ENCODE data around the gene WDR18. TPM values are rescaled to one million over a fixed set of nuclear protein-coding genes. Genes with fewer than 3 reads are reported as not detected.

WDR18 gene
- total and polyA plus RNA-seq, 4 donors = 15.5 to 68.8 (median 18.5) TPM

- intact Hi-C loops (cut with DNase I) = loop anchor here (5.0 kb wide), 1 partner anchor 57 kb away; the partner anchor contains the start of gene POLR2E (in 2 of the 2)
- peaks cover 0 to 6% of the 10 kb centered on the region in 2 donors for H3K36me3 ChIP-seq (ENCODE audit: control insufficient read depth in 1 of 2, insufficient read depth in 2 of 2, low read length in 1 of 2)
- WGBS, 2 donors = 1% methylated on average over 52 to 56 of the region's 56 CpGs
Measured at GRCh38 chr19:1039646-1040475, 55.7 kb downstream of the WDR18 start, which contains the start of gene ABCA7. TSS of gene ABCA7 (plus strand) at chr19:1040107. CDS start at chr19:1041362, 1,255 bp downstream.

DNA sequence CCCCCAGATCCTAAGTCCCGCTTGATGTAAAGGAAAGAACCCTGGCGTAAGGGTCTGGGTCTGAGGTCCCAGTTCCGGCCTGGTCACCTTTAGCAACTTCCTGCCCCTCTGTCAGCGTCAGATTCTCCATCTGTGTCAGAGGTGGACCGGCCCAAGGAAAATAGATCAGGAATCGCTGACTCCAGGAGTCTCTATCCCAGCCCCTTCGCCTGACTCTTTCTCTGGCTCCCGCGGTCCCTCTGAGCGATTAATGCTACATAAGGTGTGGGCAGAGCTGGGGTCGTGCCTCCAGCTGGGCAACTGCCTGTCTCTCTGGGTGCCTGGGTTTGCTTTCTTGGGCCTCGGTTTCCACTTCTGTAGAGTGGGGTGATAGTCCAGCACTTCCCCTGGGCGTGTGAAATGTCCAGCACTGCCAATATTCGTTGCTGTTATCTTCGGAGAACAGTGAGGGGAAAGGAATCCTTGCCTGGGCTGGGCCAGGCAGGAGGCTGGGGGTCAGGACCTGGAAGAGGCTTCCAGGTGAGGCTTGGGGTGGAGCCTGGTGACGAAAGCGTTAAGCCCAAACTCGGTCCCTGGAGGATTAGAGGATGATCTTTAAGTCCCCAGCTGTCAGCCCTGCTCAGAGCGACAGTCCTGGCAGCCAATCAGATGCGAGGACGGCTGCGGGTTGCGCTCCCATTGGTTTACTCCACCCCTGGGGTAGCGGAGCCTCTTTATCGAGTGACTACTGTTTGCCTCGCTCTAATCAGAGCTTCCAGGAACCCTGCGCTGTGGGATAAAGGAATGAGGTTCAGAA lies 56.5 kb downstream of the WDR18 start:
- 2 to 3% methylated on average over 27 of the region's 27 CpGs for WGBS, 2 donors
- intact Hi-C loops (cut with DNase I) = loop anchor here (5.0 kb wide), 1 partner anchor 57 kb away; the partner anchor contains the start of gene POLR2E (in 2 of the 2)
- peaks cover 0 to 6% of the 10 kb centered on the region in 2 donors for H3K36me3 ChIP-seq (ENCODE audit: control insufficient read depth in 1 of 2, insufficient read depth in 2 of 2, low read length in 1 of 2)
- peak overlapping the region in 1 of 2 donors; percentile 27 for H3K4me3 ChIP-seq (ENCODE audit: low read length in 2 of 2)
- H3K4me1 ChIP-seq (ENCODE audit: control insufficient read depth in 1 of 2, insufficient read depth in 2 of 2, low read length in 2 of 2) = no peaks in the 10 kb centered on the region
- DNase-seq (peak; percentile 92 to 93), ATAC-seq (ENCODE audit: low FRiP score) (peak; percentile 62)
- H3K9me3 ChIP-seq (ENCODE audit: control insufficient read depth, low read length) = no peaks in the 10 kb centered on the region
- H3K27ac ChIP-seq (ENCODE audit: low read depth in 1 of 2, low read length in 2 of 2) = no peak overlapping the region
- H3K27me3 ChIP-seq (ENCODE audit: control insufficient read depth in 1 of 2, insufficient read depth in 2 of 2, low read length in 1 of 2) = no peaks in the 10 kb centered on the region

More at GRCh38 chr19:1039646-1040475, 55.7 kb downstream of the WDR18 start, which contains the start of gene ABCA7:
- Histone ChIP-seq H3K27me3 (ENCODE audit: control insufficient read depth in 1 of 2, insufficient read depth in 2 of 2, low read length in 1 of 2) (no peaks in the 10 kb centered on the region), H3K4me3 (ENCODE audit: low read length in 2 of 2) (peak within 1 kb of the TSS in 1 of 2 donors; percentile 27), H3K4me1 (ENCODE audit: control insufficient read depth in 1 of 2, insufficient read depth in 2 of 2, low read length in 2 of 2) (no peaks in the 10 kb centered on the region), H3K27ac (ENCODE audit: low read depth in 1 of 2, low read length in 2 of 2) (no peak within 1 kb of the TSS), H3K9me3 (ENCODE audit: control insufficient read depth, low read length) (no peaks in the 10 kb centered on the region)
- DNase-seq (peak; percentile 98 to 99), ATAC-seq (ENCODE audit: low FRiP score) (peak; percentile 94)

DNA sequence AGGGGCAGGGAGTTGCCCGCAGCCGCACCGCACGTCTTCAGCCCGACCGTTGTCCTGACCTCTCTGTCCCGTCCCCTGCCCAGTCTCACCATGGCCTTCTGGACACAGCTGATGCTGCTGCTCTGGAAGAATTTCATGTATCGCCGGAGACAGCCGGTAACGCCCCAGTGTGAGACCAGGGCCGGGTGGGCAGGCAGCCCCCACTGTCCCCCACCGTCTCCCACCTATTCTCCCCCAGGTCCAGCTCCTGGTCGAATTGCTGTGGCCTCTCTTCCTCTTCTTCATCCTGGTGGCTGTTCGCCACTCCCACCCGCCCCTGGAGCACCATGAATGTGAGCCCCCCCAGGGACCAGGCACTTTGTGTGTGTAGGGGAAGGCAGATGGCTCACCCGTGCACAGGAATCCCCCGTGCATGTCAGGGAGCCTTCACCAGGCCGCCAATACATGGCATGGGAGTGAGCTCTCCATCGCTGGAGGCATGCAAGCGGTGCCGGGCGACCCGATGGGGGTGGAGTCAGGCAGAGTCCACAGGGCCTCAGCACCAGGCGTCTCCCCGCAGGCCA lies 57.2 kb downstream of the WDR18 start:
- no peaks in the 10 kb centered on the region for H3K27me3 ChIP-seq (ENCODE audit: control insufficient read depth in 1 of 2, insufficient read depth in 2 of 2, low read length in 1 of 2)
- H3K27ac ChIP-seq (ENCODE audit: low read depth in 1 of 2, low read length in 2 of 2) = no peak overlapping the region
- WGBS, 2 donors = 36% methylated on average over 26 of the region's 26 CpGs
- DNase-seq (no peak), ATAC-seq (ENCODE audit: low FRiP score) (no peak)
- no peaks in the 10 kb centered on the region for H3K9me3 ChIP-seq (ENCODE audit: control insufficient read depth, low read length)
- intact Hi-C loops (cut with DNase I) = loop anchor here (5.0 kb wide), 1 partner anchor 56 kb away; the partner anchor contains the start of gene POLR2E (in 2 of the 2)
- H3K36me3 ChIP-seq (ENCODE audit: control insufficient read depth in 1 of 2, insufficient read depth in 2 of 2, low read length in 1 of 2) = peaks cover 0 to 2% of the 10 kb centered on the region in 2 donors
- H3K4me3 ChIP-seq (ENCODE audit: low read length in 2 of 2) = no peak overlapping the region
- no peaks in the 10 kb centered on the region for H3K4me1 ChIP-seq (ENCODE audit: control insufficient read depth in 1 of 2, insufficient read depth in 2 of 2, low read length in 2 of 2)

GRCh38 chr19:1041835-1042685 lies 57.9 kb downstream of the WDR18 start:
- Histone ChIP-seq H3K27me3 (ENCODE audit: control insufficient read depth in 1 of 2, insufficient read depth in 2 of 2, low read length in 1 of 2) (no peaks in the 10 kb centered on the region), H3K4me3 (ENCODE audit: low read length in 2 of 2) (no peak overlapping the region), H3K4me1 (ENCODE audit: control insufficient read depth in 1 of 2, insufficient read depth in 2 of 2, low read length in 2 of 2) (no peaks in the 10 kb centered on the region), H3K27ac (ENCODE audit: low read depth in 1 of 2, low read length in 2 of 2) (no peak overlapping the region), H3K36me3 (ENCODE audit: control insufficient read depth in 1 of 2, insufficient read depth in 2 of 2, low read length in 1 of 2) (no peaks in the 10 kb centered on the region), H3K9me3 (ENCODE audit: control insufficient read depth, low read length) (no peaks in the 10 kb centered on the region)
- DNase-seq (no peak), ATAC-seq (ENCODE audit: low FRiP score) (no peak)
- intact Hi-C loops (cut with DNase I) = loop anchor here (5.0 kb wide), 1 partner anchor 55 kb away; the partner anchor contains the start of gene POLR2E (in 2 of the 2)
- 66 to 74% methylated on average over 38 to 43 of the region's 43 CpGs for WGBS, 2 donors

DNA sequence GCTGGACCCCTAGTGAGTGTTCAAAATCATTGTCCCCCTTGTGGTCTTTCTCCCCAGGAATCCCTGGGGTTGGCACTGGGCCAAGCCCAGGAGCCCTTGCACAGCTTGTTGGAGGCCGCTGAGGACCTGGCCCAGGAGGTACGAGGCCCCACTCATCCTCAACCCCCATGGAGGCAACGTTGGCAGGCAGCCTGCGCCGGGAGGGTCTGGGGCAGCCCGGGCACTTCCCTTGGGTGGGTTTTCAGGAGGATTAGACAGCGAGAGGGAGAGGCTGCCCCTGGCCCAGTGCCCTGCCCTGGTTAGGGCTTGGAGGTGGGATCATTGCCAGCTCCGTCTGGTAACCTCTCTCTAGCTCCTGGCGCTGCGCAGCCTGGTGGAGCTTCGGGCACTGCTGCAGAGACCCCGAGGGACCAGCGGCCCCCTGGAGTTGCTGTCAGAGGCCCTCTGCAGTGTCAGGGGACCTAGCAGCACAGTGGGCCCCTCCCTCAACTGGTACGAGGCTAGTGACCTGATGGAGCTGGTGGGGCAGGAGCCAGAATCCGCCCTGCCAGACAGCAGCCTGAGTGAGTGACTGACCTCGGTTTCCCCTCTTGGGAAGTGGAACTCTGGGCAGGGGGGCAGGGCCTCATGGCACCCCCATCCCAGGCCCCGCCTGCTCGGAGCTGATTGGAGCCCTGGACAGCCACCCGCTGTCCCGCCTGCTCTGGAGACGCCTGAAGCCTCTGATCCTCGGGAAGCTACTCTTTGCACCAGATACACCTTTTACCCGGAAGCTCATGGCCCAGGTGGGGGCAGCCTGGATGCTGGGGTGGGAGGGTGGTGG lies 58.8 kb downstream of the WDR18 start:
- Histone ChIP-seq H3K27ac (ENCODE audit: low read depth in 1 of 2, low read length in 2 of 2) (no peak overlapping the region), H3K27me3 (ENCODE audit: control insufficient read depth in 1 of 2, insufficient read depth in 2 of 2, low read length in 1 of 2) (no peaks in the 10 kb centered on the region)
- WGBS, 2 donors = 43 to 52% methylated on average over 23 of the region's 23 CpGs

More for the DNA sequence above, 58.8 kb downstream of the WDR18 start:
- intact Hi-C loops (cut with DNase I) = loop anchor here (5.0 kb wide), 1 partner anchor 54 kb away; the partner anchor contains the start of gene POLR2E (in 2 of the 2)
- ATAC-seq (ENCODE audit: low FRiP score) (no peak), DNase-seq (peak in 1 of 2 donors; percentile 58)
- Histone ChIP-seq H3K4me3 (ENCODE audit: low read length in 2 of 2) (no peak overlapping the region), H3K4me1 (ENCODE audit: control insufficient read depth in 1 of 2, insufficient read depth in 2 of 2, low read length in 2 of 2) (no peaks in the 10 kb centered on the region), H3K9me3 (ENCODE audit: control insufficient read depth, low read length) (no peaks in the 10 kb centered on the region), H3K36me3 (ENCODE audit: control insufficient read depth in 1 of 2, insufficient read depth in 2 of 2, low read length in 1 of 2) (no peaks in the 10 kb centered on the region)

Other genes with a start within 250 kb of the WDR18 start
- under 1 TPM in 1 of 2 donors, not detected in 1; 0.12 TPM for gene MISP, start 233.2 kb upstream of the WDR18 start, total RNA-seq
- gene MISP, start 233.2 kb upstream of the WDR18 start, polyA plus RNA-seq = 10 to 100 TPM in 1 of 2 donors, 1 to 10 TPM in 1; 1.0 to 53.3 TPM
- 100 to 1,000 TPM; 192 to 218 TPM for gene PTBP1, start 186.9 kb upstream of the WDR18 start, total RNA-seq
- 10 to 100 TPM; 46.7 to 90.4 TPM for gene PTBP1, start 186.9 kb upstream of the WDR18 start, polyA plus RNA-seq
- gene PLPPR3, start 162.4 kb upstream of the WDR18 start, total RNA-seq = not detected
- gene PLPPR3, start 162.4 kb upstream of the WDR18 start, polyA plus RNA-seq = not detected
- under 1 TPM in 1 of 2 donors, not detected in 1; 0.72 TPM for gene AZU1, start 156.5 kb upstream of the WDR18 start, total RNA-seq
- gene AZU1, start 156.5 kb upstream of the WDR18 start, polyA plus RNA-seq = under 1 TPM in 1 of 2 donors, not detected in 1; 0.49 TPM
- gene PRTN3, start 143.3 kb upstream of the WDR18 start, total RNA-seq = not detected
- not detected for gene PRTN3, start 143.3 kb upstream of the WDR18 start, polyA plus RNA-seq
- 1 to 10 TPM in 1 of 2 donors, not detected in 1; 2.0 TPM for gene ELANE, start 132.0 kb upstream of the WDR18 start, total RNA-seq
- not detected for gene ELANE, start 132.0 kb upstream of the WDR18 start, polyA plus RNA-seq
- 100 to 1,000 TPM; 104 to 354 TPM for gene CFD, start 124.7 kb upstream of the WDR18 start, total RNA-seq
- 10 to 100 TPM in 1 of 2 donors, 1 to 10 TPM in 1; 3.3 to 23.9 TPM for gene CFD, start 124.7 kb upstream of the WDR18 start, polyA plus RNA-seq
- 10 to 100 TPM; 31.5 to 36.5 TPM for gene MED16, start 91.2 kb upstream of the WDR18 start, total RNA-seq
- 100 to 1,000 TPM in 1 of 2 donors, 10 to 100 TPM in 1; 22.9 to 165 TPM for gene MED16, start 91.2 kb upstream of the WDR18 start, polyA plus RNA-seq
- not detected for gene RNU6-9, start 90.9 kb upstream of the WDR18 start, total RNA-seq
- gene RNU6-9, start 90.9 kb upstream of the WDR18 start, polyA plus RNA-seq = not detected
- 10 to 100 TPM; 41.6 to 43.8 TPM for gene R3HDM4, start 71.1 kb upstream of the WDR18 start, total RNA-seq
- 10 to 100 TPM; 19.7 to 36.2 TPM for gene R3HDM4, start 71.1 kb upstream of the WDR18 start, polyA plus RNA-seq
- gene KISS1R, start 67.0 kb upstream of the WDR18 start, total RNA-seq = not detected
- not detected for gene KISS1R, start 67.0 kb upstream of the WDR18 start, polyA plus RNA-seq
- 10 to 100 TPM in 1 of 2 donors, 1 to 10 TPM in 1; 9.3 to 13.8 TPM for gene ARID3A, start 58.3 kb upstream of the WDR18 start, total RNA-seq
- gene ARID3A, start 58.3 kb upstream of the WDR18 start, polyA plus RNA-seq = 1 to 10 TPM in 1 of 2 donors, under 1 TPM in 1; 0.97 to 1.3 TPM
- 1 to 10 TPM in 1 of 2 donors, under 1 TPM in 1; 0.10 to 1.3 TPM for gene GRIN3B, start 16.1 kb downstream of the WDR18 start, total RNA-seq
- gene GRIN3B, start 16.1 kb downstream of the WDR18 start, polyA plus RNA-seq = not detected
- 100 to 1,000 TPM; 118 to 142 TPM for gene TMEM259, start 36.8 kb downstream of the WDR18 start, total RNA-seq
- 100 to 1,000 TPM in 1 of 2 donors, 10 to 100 TPM in 1; 50.1 to 434 TPM for gene TMEM259, start 36.8 kb downstream of the WDR18 start, polyA plus RNA-seq
- not detected for gene RNU6-2, start 37.2 kb downstream of the WDR18 start, total RNA-seq
- not detected for gene RNU6-2, start 37.2 kb downstream of the WDR18 start, polyA plus RNA-seq
- 100 to 1,000 TPM; 142 to 185 TPM for gene CNN2, start 42.3 kb downstream of the WDR18 start, total RNA-seq
- gene CNN2, start 42.3 kb downstream of the WDR18 start, polyA plus RNA-seq = 100 to 1,000 TPM in 1 of 2 donors, 10 to 100 TPM in 1; 53.2 to 141 TPM
- gene ABCA7, start 55.8 kb downstream of the WDR18 start, total RNA-seq = 10 to 100 TPM in 1 of 2 donors, 1 to 10 TPM in 1; 9.5 to 20.6 TPM
- gene ABCA7, start 55.8 kb downstream of the WDR18 start, polyA plus RNA-seq = 1 to 10 TPM; 1.9 to 7.6 TPM
- 10 to 100 TPM; 15.3 to 38.6 TPM for gene ARHGAP45, start 82.8 kb downstream of the WDR18 start, total RNA-seq
- 10 to 100 TPM in 1 of 2 donors, 1 to 10 TPM in 1; 7.4 to 21.8 TPM for gene ARHGAP45, start 82.8 kb downstream of the WDR18 start, polyA plus RNA-seq
- 10 to 100 TPM; 83.5 to 95.6 TPM for gene POLR2E, start 111.0 kb downstream of the WDR18 start, total RNA-seq
- gene POLR2E, start 111.0 kb downstream of the WDR18 start, polyA plus RNA-seq = 100 to 1,000 TPM in 1 of 2 donors, 10 to 100 TPM in 1; 91.5 to 116 TPM
- gene GPX4, start 119.6 kb downstream of the WDR18 start, total RNA-seq = 100 to 1,000 TPM; 165 to 236 TPM
- gene GPX4, start 119.6 kb downstream of the WDR18 start, polyA plus RNA-seq = 100 to 1,000 TPM; 696 to 786 TPM
- 100 to 1,000 TPM in 1 of 2 donors, 10 to 100 TPM in 1; 97.2 to 165 TPM for gene SBNO2, start 189.9 kb downstream of the WDR18 start, total RNA-seq
- gene SBNO2, start 189.9 kb downstream of the WDR18 start, polyA plus RNA-seq = 10 to 100 TPM; 11.0 to 53.3 TPM
- 10 to 100 TPM; 39.4 to 59.5 TPM for gene STK11, start 221.4 kb downstream of the WDR18 start, total RNA-seq
- 10 to 100 TPM; 30.1 to 58.9 TPM for gene STK11, start 221.4 kb downstream of the WDR18 start, polyA plus RNA-seq

All from aorta (tissue), 5 donors.